PC-9 (cell line): Measurements from ENCODE around the gene ALDH2.

ENCODE experiments used
- CTCF ChIP-seq: fragments of 200-600 bp; sonication (generic); conservative IDR thresholded peaks from 2 replicates; pipeline ENCODE4 v1.6.1; 2017; ENCODE audit warnings: mixed run types, antibody characterized with exemption, mild to moderate bottlenecking, moderate library complexity
- EZH2 ChIP-seq: fragments of 200-600 bp; sonication (generic); IDR thresholded peaks from 2 replicates; pipeline ENCODE4 v1.8.0; 2017; ENCODE audit warnings: antibody characterized with exemption, low read depth

GRCh38 chr12:111776836-111777344, 10.2 kb downstream of the ALDH2 start:
- TF ChIP-seq CTCF (no peak), EZH2 (no peak)
